ENCODE results near the gene C4orf36.

The C4orf36 gene

DNA sequence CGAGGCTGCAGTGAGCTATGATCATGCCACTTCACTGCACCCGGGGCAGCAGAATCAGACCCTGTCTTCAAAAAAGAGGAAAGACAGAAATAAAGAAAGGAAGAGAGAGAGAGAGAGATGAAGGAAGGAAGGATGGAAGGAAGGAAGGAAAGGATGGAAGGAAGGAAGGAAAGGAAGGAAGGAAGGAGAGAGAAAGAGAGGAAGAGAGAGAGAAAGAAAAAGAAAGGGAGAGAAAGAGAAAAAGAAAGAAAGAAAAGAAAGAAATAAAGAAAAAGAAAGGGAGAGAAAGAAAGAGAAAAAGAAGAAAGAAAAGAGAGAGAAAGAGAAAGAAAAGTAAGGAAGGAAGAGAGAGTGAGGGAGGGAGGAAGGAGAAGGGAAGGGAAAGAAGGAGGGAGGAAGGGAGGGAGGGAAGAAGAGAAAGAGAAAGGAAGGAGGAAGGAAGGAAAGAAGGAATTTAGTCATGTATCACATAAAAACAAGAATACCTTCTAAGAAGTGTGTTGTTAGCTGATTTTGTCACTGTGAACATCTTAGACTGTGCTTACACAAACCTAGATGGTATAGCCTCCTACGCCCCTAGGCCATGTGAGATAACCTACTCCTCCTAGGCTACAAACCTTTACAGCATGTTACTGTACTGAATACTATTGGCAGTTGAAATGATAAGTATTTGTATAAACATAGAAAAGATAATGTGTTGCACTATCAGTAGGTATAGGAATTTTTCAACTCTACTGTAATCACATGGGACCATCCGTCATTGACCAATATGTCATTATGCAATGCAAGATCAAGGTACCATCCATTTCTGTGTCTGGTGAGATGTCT, 25.2 kb upstream of the C4orf36 start:
- Histone ChIP-seq H3K9me3 (replicated peaks; ENCODE audit: insufficient read depth, low read length) (no peaks in the 10 kb centered on the region), H3K27ac (ENCODE audit: low read length) (no peak overlapping the region), H3K4me1 (ENCODE audit: low read length) (no peaks in the 10 kb centered on the region), H4K20me1 (ENCODE audit: insufficient read depth, low read length) (no peaks in the 10 kb centered on the region), H3F3A (ENCODE audit: insufficient read depth, low read length) (no peaks in the 10 kb centered on the region), H3K9ac (ENCODE audit: low read length) (no peak overlapping the region), H3K36me3 (replicated peaks; ENCODE audit: insufficient read depth, low read length) (no peaks in the 10 kb centered on the region), H2AFZ (ENCODE audit: low read length) (no peak overlapping the region), H3K79me2 (ENCODE audit: low read length) (no peaks in the 10 kb centered on the region), H3K27me3 (replicated peaks; ENCODE audit: insufficient read depth, low read length) (no peaks in the 10 kb centered on the region), H3K9me2 (replicated peaks; ENCODE audit: insufficient read depth, low read length) (no peaks in the 10 kb centered on the region), H3K4me2 (ENCODE audit: low read depth, low read length) (no peak overlapping the region), H3K4me3 (ENCODE audit: low read length) (no peak overlapping the region)
- no peak for DNase-seq
- TF ChIP-seq, protein P1, sequence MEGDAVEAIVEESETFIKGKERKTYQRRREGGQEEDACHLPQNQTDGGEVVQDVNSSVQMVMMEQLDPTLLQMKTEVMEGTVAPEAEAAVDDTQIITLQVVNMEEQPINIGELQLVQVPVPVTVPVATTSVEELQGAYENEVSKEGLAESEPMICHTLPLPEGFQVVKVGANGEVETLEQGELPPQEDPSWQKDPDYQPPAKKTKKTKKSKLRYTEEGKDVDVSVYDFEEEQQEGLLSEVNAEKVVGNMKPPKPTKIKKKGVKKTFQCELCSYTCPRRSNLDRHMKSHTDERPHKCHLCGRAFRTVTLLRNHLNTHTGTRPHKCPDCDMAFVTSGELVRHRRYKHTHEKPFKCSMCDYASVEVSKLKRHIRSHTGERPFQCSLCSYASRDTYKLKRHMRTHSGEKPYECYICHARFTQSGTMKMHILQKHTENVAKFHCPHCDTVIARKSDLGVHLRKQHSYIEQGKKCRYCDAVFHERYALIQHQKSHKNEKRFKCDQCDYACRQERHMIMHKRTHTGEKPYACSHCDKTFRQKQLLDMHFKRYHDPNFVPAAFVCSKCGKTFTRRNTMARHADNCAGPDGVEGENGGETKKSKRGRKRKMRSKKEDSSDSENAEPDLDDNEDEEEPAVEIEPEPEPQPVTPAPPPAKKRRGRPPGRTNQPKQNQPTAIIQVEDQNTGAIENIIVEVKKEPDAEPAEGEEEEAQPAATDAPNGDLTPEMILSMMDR (IDR thresholded peaks at IDR 0.05; ENCODE audit: low read length): no peak
- TF ChIP-seq EZH2 (optimal IDR thresholded peaks at IDR 0.05; ENCODE audit: low read depth, low read length): no peak

DNA sequence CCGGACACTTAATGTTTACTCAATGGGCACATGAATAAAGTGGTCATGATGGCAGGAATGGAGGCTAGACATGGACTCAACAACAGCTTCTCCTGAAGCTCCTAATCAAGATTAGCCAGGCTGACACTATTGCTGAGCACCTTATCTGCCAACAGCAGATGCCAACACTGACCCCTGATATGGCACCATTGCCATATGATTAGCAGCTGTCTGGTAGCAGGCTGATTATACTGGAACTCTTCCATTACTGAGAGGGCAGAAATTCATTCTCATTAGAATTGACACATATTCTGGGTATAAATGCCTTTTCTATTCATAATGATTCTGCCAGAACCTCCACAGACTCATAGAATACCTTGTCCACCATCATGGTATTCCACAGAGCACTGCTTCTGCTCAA, 24.2 kb upstream of the C4orf36 start:
- Histone ChIP-seq H3K27ac (ENCODE audit: low read length) (no peak overlapping the region), H3K36me3 (replicated peaks; ENCODE audit: insufficient read depth, low read length) (no peaks in the 10 kb centered on the region), H3F3A (ENCODE audit: insufficient read depth, low read length) (no peaks in the 10 kb centered on the region), H3K4me3 (ENCODE audit: low read length) (no peak overlapping the region), H4K20me1 (ENCODE audit: insufficient read depth, low read length) (no peaks in the 10 kb centered on the region), H3K27me3 (replicated peaks; ENCODE audit: insufficient read depth, low read length) (no peaks in the 10 kb centered on the region), H3K9me2 (replicated peaks; ENCODE audit: insufficient read depth, low read length) (no peaks in the 10 kb centered on the region), H3K79me2 (ENCODE audit: low read length) (no peaks in the 10 kb centered on the region), H3K4me1 (ENCODE audit: low read length) (no peaks in the 10 kb centered on the region), H3K9me3 (replicated peaks; ENCODE audit: insufficient read depth, low read length) (no peaks in the 10 kb centered on the region), H3K9ac (ENCODE audit: low read length) (no peak overlapping the region), H2AFZ (ENCODE audit: low read length) (no peak overlapping the region), H3K4me2 (ENCODE audit: low read depth, low read length) (no peak overlapping the region)
- no peak for TF ChIP-seq EZH2 (optimal IDR thresholded peaks at IDR 0.05; ENCODE audit: low read depth, low read length)
- TF ChIP-seq EZH2phosphoT487 (IDR thresholded peaks at IDR 0.05; ENCODE audit: low read length): no peak
- TF ChIP-seq, protein P1 (IDR thresholded peaks at IDR 0.05; ENCODE audit: low read length): no peak
- no peak for DNase-seq

DNA sequence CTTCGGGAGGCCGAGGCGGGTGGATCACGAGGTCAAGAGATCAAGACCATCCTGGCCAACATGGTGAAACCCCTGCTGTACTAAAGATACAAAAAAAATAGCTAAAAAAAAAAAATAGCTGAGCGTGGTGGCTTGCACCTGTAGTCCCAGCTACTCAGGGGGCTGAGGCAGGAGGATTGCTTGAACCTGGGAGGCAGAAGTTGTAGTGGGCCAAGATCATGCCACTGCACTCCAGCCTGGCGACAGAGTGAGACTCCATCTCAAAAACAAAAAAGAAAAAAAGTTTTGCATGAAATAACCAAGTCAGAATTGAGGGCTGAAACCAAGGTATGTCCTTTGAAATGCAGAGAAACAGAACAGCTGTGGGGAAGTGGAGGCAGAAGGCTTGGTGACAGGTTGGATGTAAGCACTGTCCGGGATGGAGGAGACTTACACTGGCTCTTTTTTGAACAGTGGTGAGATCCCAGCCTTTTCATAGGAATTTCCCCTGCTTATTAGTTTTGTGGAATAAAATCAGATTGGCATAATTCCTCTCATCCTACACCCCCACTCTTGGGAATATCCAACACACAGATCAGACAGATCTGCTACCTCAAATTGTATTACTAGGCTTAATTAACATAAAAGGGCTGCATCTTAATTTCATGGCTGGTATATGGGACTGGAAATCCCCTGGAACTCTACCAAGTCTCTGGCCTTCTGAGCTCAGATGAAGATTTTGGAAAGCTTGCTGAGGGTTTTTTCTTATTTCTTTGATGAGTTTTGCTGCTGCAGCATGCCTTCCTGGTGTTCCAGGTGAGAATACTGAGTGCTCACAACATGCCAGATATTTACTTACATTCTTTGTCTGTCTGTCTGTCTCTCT, 18.8 kb upstream of the C4orf36 start:
- H3K9me3 ChIP-seq (replicated peaks; ENCODE audit: insufficient read depth, low read length): no peaks in the 10 kb centered on the region
- H4K20me1 ChIP-seq (ENCODE audit: insufficient read depth, low read length): no peaks in the 10 kb centered on the region
- TF ChIP-seq EZH2phosphoT487 (IDR thresholded peaks at IDR 0.05; ENCODE audit: low read length) (no peak), EZH2 (optimal IDR thresholded peaks at IDR 0.05; ENCODE audit: low read depth, low read length) (no peak)
- TF ChIP-seq, protein P1 (IDR thresholded peaks at IDR 0.05; ENCODE audit: low read length): no peak
- no peak overlapping the region for H3K27ac ChIP-seq (ENCODE audit: low read length)
- no peak overlapping the region for H3K4me3 ChIP-seq (ENCODE audit: low read length)
- H3K79me2 ChIP-seq (ENCODE audit: low read length): no peaks in the 10 kb centered on the region
- peaks cover 5% of the 10 kb centered on the region; the same call in 1 of the 2 replicates for H3F3A ChIP-seq (ENCODE audit: insufficient read depth, low read length)
- no peaks in the 10 kb centered on the region for H3K36me3 ChIP-seq (replicated peaks; ENCODE audit: insufficient read depth, low read length)
- H3K9ac ChIP-seq (ENCODE audit: low read length): no peak overlapping the region
- peaks cover 23% of the 10 kb centered on the region for H3K4me1 ChIP-seq (ENCODE audit: low read length)
- H2AFZ ChIP-seq (ENCODE audit: low read length): no peak overlapping the region
- H3K9me2 ChIP-seq (replicated peaks; ENCODE audit: insufficient read depth, low read length): no peaks in the 10 kb centered on the region
- H3K27me3 ChIP-seq (replicated peaks; ENCODE audit: insufficient read depth, low read length): no peaks in the 10 kb centered on the region
- DNase-seq: no peak
- H3K4me2 ChIP-seq (ENCODE audit: low read depth, low read length): no peak overlapping the region

Data from MM.1S (cell line).